GM21576 (cell line): ENCODE data around the gene EFNA4.

ENCODE experiments used
- ATAC-seq: cut with Tn5 transposase; IDR thresholded peaks from one replicate; pipeline ENCODE4 v1.9.1; 2021; ENCODE audit warnings: mild to moderate bottlenecking, moderate library complexity; ENCODE audit not compliant: unreplicated experiment

The EFNA4 gene

GRCh38 chr1:155032886-155033285 is 30.7 kb upstream of the EFNA4 start:
- ATAC-seq: no peak

GRCh38 chr1:155033524-155033923 is 30.0 kb upstream of the EFNA4 start, which contains the start of the genes DCST1 and DCST2:
Gene DCST1, plus strand, starts transcription at chr1:155033824. Its CDS starts 213 bp downstream, at chr1:155034037.
Gene DCST2, minus strand, starts transcription at chr1:155033781. Its CDS starts 80 bp downstream, at chr1:155033701.
- ATAC-seq: no peak

GRCh38 chr1:155034318-155035208 is 29.0 kb upstream of the EFNA4 start:
- ATAC-seq: no peak

- no peak for ATAC-seq
Observed at GRCh38 chr1:155035936-155036335, 27.6 kb upstream of the EFNA4 start.

- no peak for ATAC-seq
Observed at GRCh38 chr1:155037043-155037442, 26.5 kb upstream of the EFNA4 start.

GRCh38 chr1:155037851-155038441 is 25.6 kb upstream of the EFNA4 start:
- no peak for ATAC-seq

GRCh38 chr1:155038602-155039307 is 24.8 kb upstream of the EFNA4 start:
- ATAC-seq: no peak

GRCh38 chr1:155039308-155039669 is 24.3 kb upstream of the EFNA4 start:
- ATAC-seq: no peak

- ATAC-seq: no peak
Observed at GRCh38 chr1:155040358-155041093, 23.0 kb upstream of the EFNA4 start.

GRCh38 chr1:155042789-155043188 is 20.8 kb upstream of the EFNA4 start:
- ATAC-seq: no peak

GRCh38 chr1:155043301-155043702 is 20.2 kb upstream of the EFNA4 start:
- ATAC-seq: no peak

GRCh38 chr1:155043793-155044192 is 19.7 kb upstream of the EFNA4 start:
- no peak for ATAC-seq

- ATAC-seq: no peak
Observed at GRCh38 chr1:155044365-155044764, 19.2 kb upstream of the EFNA4 start.

- no peak for ATAC-seq
Observed at GRCh38 chr1:155044812-155045657, 18.5 kb upstream of the EFNA4 start.

- ATAC-seq: no peak
Observed at GRCh38 chr1:155048449-155049334, 14.8 kb upstream of the EFNA4 start.

GRCh38 chr1:155049651-155050559 is 13.6 kb upstream of the EFNA4 start:
- no peak for ATAC-seq

GRCh38 chr1:155050560-155051341 is 12.8 kb upstream of the EFNA4 start, which contains the start of gene ADAM15:
Gene ADAM15, plus strand, starts transcription at chr1:155051316. Its CDS starts 71 bp downstream, at chr1:155051387.
- peak; percentile 55 for ATAC-seq
